SU-DHL-6 (cell line): ENCODE data around the gene DLG4.

Source experiments
- CTCF ChIP-seq: fragments of 200-600 bp; sonication (generic); IDR thresholded peaks from one replicate; pipeline ENCODE4 v1.5.1; 2017; ENCODE audit warnings: antibody characterized with exemption, mild to moderate bottlenecking, low read length, moderate library complexity; ENCODE audit not compliant: insufficient read depth, poor library complexity, severe bottlenecking
- EZH2phosphoT487 ChIP-seq: fragments of 200-600 bp; sonication (generic), shearing (Covaris generic); conservative IDR thresholded peaks from 2 replicates; pipeline ENCODE4 v1.6.1; 2018; ENCODE audit warnings: mild to moderate bottlenecking, antibody characterized with exemption, low read length, moderate library complexity, mixed read lengths

GRCh38 chr17:7250695-7251627 is 31.3 kb upstream of the DLG4 start:
- TF ChIP-seq CTCF (no peak), EZH2phosphoT487 (no peak)
